ENCODE measurements around the gene ARHGAP9.

Gene ARHGAP9

GRCh38 chr12:57473886-57474285, 5.8 kb downstream of the ARHGAP9 start:
- peaks cover 0 to 29% (median 0%) of the 10 kb centered on the region in 5 donors for H3K36me3 ChIP-seq (ENCODE audit: control insufficient read depth in 5 of 5, insufficient read depth in 5 of 5, low read length in 5 of 5)
- H3K9me3 ChIP-seq (ENCODE audit: control insufficient read depth in 5 of 5, low read length in 5 of 5), result no peaks in the 10 kb centered on the region
- peaks cover 7 to 54% (median 38%) of the 10 kb centered on the region in 5 donors for H3K27me3 ChIP-seq (ENCODE audit: control insufficient read depth in 5 of 5, insufficient read depth in 4 of 5, low read length in 5 of 5)
- H3K4me1 ChIP-seq (ENCODE audit: control insufficient read depth in 5 of 5, insufficient read depth in 5 of 5, low read length in 5 of 5), result peaks cover 0 to 26% (median 22%) of the 10 kb centered on the region in 5 donors
- no peak overlapping the region for H3K27ac ChIP-seq (ENCODE audit: low read depth, low read length)
- H3K9ac ChIP-seq (ENCODE audit: low read length in 5 of 5), result no peak overlapping the region
- no peak overlapping the region for H3K4me3 ChIP-seq (ENCODE audit: low read depth in 1 of 5, low read length in 5 of 5)

- Histone ChIP-seq H3K27me3 (ENCODE audit: control insufficient read depth in 5 of 5, insufficient read depth in 4 of 5, low read length in 5 of 5) (peaks cover 7 to 51% (median 38%) of the 10 kb centered on the region in 5 donors), H3K4me1 (ENCODE audit: control insufficient read depth in 5 of 5, insufficient read depth in 5 of 5, low read length in 5 of 5) (peaks cover 0 to 22% (median 18%) of the 10 kb centered on the region in 5 donors), H3K9ac (ENCODE audit: low read length in 5 of 5) (no peak overlapping the region), H3K4me3 (ENCODE audit: low read depth in 1 of 5, low read length in 5 of 5) (no peak overlapping the region), H3K9me3 (ENCODE audit: control insufficient read depth in 5 of 5, low read length in 5 of 5) (no peaks in the 10 kb centered on the region), H3K27ac (ENCODE audit: low read depth, low read length) (no peak overlapping the region), H3K36me3 (ENCODE audit: control insufficient read depth in 5 of 5, insufficient read depth in 5 of 5, low read length in 5 of 5) (peaks cover 0 to 29% (median 0%) of the 10 kb centered on the region in 5 donors)
Measured at GRCh38 chr12:57473392-57473791, 6.3 kb downstream of the ARHGAP9 start.

GRCh38 chr12:57472391-57472790, 7.3 kb downstream of the ARHGAP9 start:
- no peak overlapping the region for H3K9ac ChIP-seq (ENCODE audit: low read length in 5 of 5)
- H3K36me3 ChIP-seq (ENCODE audit: control insufficient read depth in 5 of 5, insufficient read depth in 5 of 5, low read length in 5 of 5), result peaks cover 0 to 29% (median 0%) of the 10 kb centered on the region in 5 donors
- H3K27me3 ChIP-seq (ENCODE audit: control insufficient read depth in 5 of 5, insufficient read depth in 4 of 5, low read length in 5 of 5), result peaks cover 8 to 53% (median 33%) of the 10 kb centered on the region in 5 donors

GRCh38 chr12:57471661-57472060, 8.0 kb downstream of the ARHGAP9 start:
- Histone ChIP-seq H3K36me3 (ENCODE audit: control insufficient read depth in 5 of 5, insufficient read depth in 5 of 5, low read length in 5 of 5) (peaks cover 0 to 29% (median 0%) of the 10 kb centered on the region in 5 donors), H3K27ac (ENCODE audit: low read depth, low read length) (no peak overlapping the region), H3K4me1 (ENCODE audit: control insufficient read depth in 5 of 5, insufficient read depth in 5 of 5, low read length in 5 of 5) (peaks cover 0 to 22% (median 17%) of the 10 kb centered on the region in 5 donors), H3K4me3 (ENCODE audit: low read depth in 1 of 5, low read length in 5 of 5) (no peak overlapping the region), H3K9ac (ENCODE audit: low read length in 5 of 5) (no peak overlapping the region), H3K27me3 (ENCODE audit: control insufficient read depth in 5 of 5, insufficient read depth in 4 of 5, low read length in 5 of 5) (peaks cover 10 to 47% (median 29%) of the 10 kb centered on the region in 5 donors), H3K9me3 (ENCODE audit: control insufficient read depth in 5 of 5, low read length in 5 of 5) (no peaks in the 10 kb centered on the region)

More at GRCh38 chr12:57472391-57472790, 7.3 kb downstream of the ARHGAP9 start:
- peaks cover 0 to 22% (median 17%) of the 10 kb centered on the region in 5 donors for H3K4me1 ChIP-seq (ENCODE audit: control insufficient read depth in 5 of 5, insufficient read depth in 5 of 5, low read length in 5 of 5)
- H3K4me3 ChIP-seq (ENCODE audit: low read depth in 1 of 5, low read length in 5 of 5), result no peak overlapping the region
- no peaks in the 10 kb centered on the region for H3K9me3 ChIP-seq (ENCODE audit: control insufficient read depth in 5 of 5, low read length in 5 of 5)
- no peak overlapping the region for H3K27ac ChIP-seq (ENCODE audit: low read depth, low read length)

GRCh38 chr12:57470970-57471656, 8.6 kb downstream of the ARHGAP9 start:
- Histone ChIP-seq H3K4me3 (ENCODE audit: low read depth in 1 of 5, low read length in 5 of 5) (no peak overlapping the region), H3K27me3 (ENCODE audit: control insufficient read depth in 5 of 5, insufficient read depth in 4 of 5, low read length in 5 of 5) (peaks cover 10 to 42% (median 24%) of the 10 kb centered on the region in 5 donors), H3K9me3 (ENCODE audit: control insufficient read depth in 5 of 5, low read length in 5 of 5) (no peaks in the 10 kb centered on the region), H3K9ac (ENCODE audit: low read length in 5 of 5) (no peak overlapping the region), H3K36me3 (ENCODE audit: control insufficient read depth in 5 of 5, insufficient read depth in 5 of 5, low read length in 5 of 5) (peaks cover 0 to 29% (median 0%) of the 10 kb centered on the region in 5 donors), H3K4me1 (ENCODE audit: control insufficient read depth in 5 of 5, insufficient read depth in 5 of 5, low read length in 5 of 5) (peaks cover 0 to 16% (median 13%) of the 10 kb centered on the region in 5 donors), H3K27ac (ENCODE audit: low read depth, low read length) (no peak overlapping the region)

GRCh38 chr12:57470286-57470969, 9.2 kb downstream of the ARHGAP9 start:
- Histone ChIP-seq H3K36me3 (ENCODE audit: control insufficient read depth in 5 of 5, insufficient read depth in 5 of 5, low read length in 5 of 5) (peaks cover 0 to 29% (median 0%) of the 10 kb centered on the region in 5 donors), H3K4me1 (ENCODE audit: control insufficient read depth in 5 of 5, insufficient read depth in 5 of 5, low read length in 5 of 5) (peaks cover 0 to 9% (median 7%) of the 10 kb centered on the region in 5 donors), H3K9me3 (ENCODE audit: control insufficient read depth in 5 of 5, low read length in 5 of 5) (no peaks in the 10 kb centered on the region), H3K27me3 (ENCODE audit: control insufficient read depth in 5 of 5, insufficient read depth in 4 of 5, low read length in 5 of 5) (peaks cover 10 to 36% (median 24%) of the 10 kb centered on the region in 5 donors), H3K9ac (ENCODE audit: low read length in 5 of 5) (no peak overlapping the region), H3K27ac (ENCODE audit: low read depth, low read length) (no peak overlapping the region), H3K4me3 (ENCODE audit: low read depth in 1 of 5, low read length in 5 of 5) (no peak overlapping the region)

GRCh38 chr12:57469296-57470164, 10.1 kb downstream of the ARHGAP9 start:
- Histone ChIP-seq H3K4me1 (ENCODE audit: control insufficient read depth in 5 of 5, insufficient read depth in 5 of 5, low read length in 5 of 5) (peaks cover 0 to under 1% (median 0%) of the 10 kb centered on the region in 5 donors), H3K9me3 (ENCODE audit: control insufficient read depth in 5 of 5, low read length in 5 of 5) (no peaks in the 10 kb centered on the region), H3K27ac (ENCODE audit: low read depth, low read length) (no peak overlapping the region), H3K4me3 (ENCODE audit: low read depth in 1 of 5, low read length in 5 of 5) (no peak overlapping the region), H3K27me3 (ENCODE audit: control insufficient read depth in 5 of 5, insufficient read depth in 4 of 5, low read length in 5 of 5) (peaks cover 6 to 28% (median 15%) of the 10 kb centered on the region in 5 donors), H3K9ac (ENCODE audit: low read length in 5 of 5) (no peak overlapping the region), H3K36me3 (ENCODE audit: control insufficient read depth in 5 of 5, insufficient read depth in 5 of 5, low read length in 5 of 5) (peaks cover 0 to 24% (median 0%) of the 10 kb centered on the region in 5 donors)

- H3K4me1 ChIP-seq (ENCODE audit: control insufficient read depth in 5 of 5, insufficient read depth in 5 of 5, low read length in 5 of 5), result peaks cover 0 to under 1% (median 0%) of the 10 kb centered on the region in 5 donors
- H3K36me3 ChIP-seq (ENCODE audit: control insufficient read depth in 5 of 5, insufficient read depth in 5 of 5, low read length in 5 of 5), result peaks cover 0 to 16% (median 0%) of the 10 kb centered on the region in 5 donors
- no peak overlapping the region for H3K4me3 ChIP-seq (ENCODE audit: low read depth in 1 of 5, low read length in 5 of 5)
- no peak overlapping the region for H3K9ac ChIP-seq (ENCODE audit: low read length in 5 of 5)
- no peaks in the 10 kb centered on the region for H3K9me3 ChIP-seq (ENCODE audit: control insufficient read depth in 5 of 5, low read length in 5 of 5)
- H3K27me3 ChIP-seq (ENCODE audit: control insufficient read depth in 5 of 5, insufficient read depth in 4 of 5, low read length in 5 of 5), result peaks cover 4 to 18% (median 8%) of the 10 kb centered on the region in 5 donors
- no peak overlapping the region for H3K27ac ChIP-seq (ENCODE audit: low read depth, low read length)
Measured at GRCh38 chr12:57467915-57468314, 11.8 kb downstream of the ARHGAP9 start.

GRCh38 chr12:57467212-57467874, 12.3 kb downstream of the ARHGAP9 start:
- no peaks in the 10 kb centered on the region for H3K9me3 ChIP-seq (ENCODE audit: control insufficient read depth in 5 of 5, low read length in 5 of 5)
- H3K36me3 ChIP-seq (ENCODE audit: control insufficient read depth in 5 of 5, insufficient read depth in 5 of 5, low read length in 5 of 5), result peaks cover 0 to 13% (median 0%) of the 10 kb centered on the region in 5 donors
- H3K9ac ChIP-seq (ENCODE audit: low read length in 5 of 5), result no peak overlapping the region
- H3K4me3 ChIP-seq (ENCODE audit: low read depth in 1 of 5, low read length in 5 of 5), result no peak overlapping the region
- no peak overlapping the region for H3K27ac ChIP-seq (ENCODE audit: low read depth, low read length)
- H3K4me1 ChIP-seq (ENCODE audit: control insufficient read depth in 5 of 5, insufficient read depth in 5 of 5, low read length in 5 of 5), result peaks cover 0 to 6% (median 6%) of the 10 kb centered on the region in 5 donors
- peaks cover 2 to 18% (median 8%) of the 10 kb centered on the region in 5 donors for H3K27me3 ChIP-seq (ENCODE audit: control insufficient read depth in 5 of 5, insufficient read depth in 4 of 5, low read length in 5 of 5)

Data from subcutaneous abdominal adipose tissue (tissue), 5 donors.